ENCODE measurements around the gene FAM53B.

The FAM53B gene

GRCh38 chr10:124569623-124570470 lies 174.3 kb downstream of the FAM53B start:
- Histone ChIP-seq H3K4me1 (ENCODE audit: insufficient read depth, low read length) (peaks cover 4% of the 10 kb centered on the region; the same call in 1 of the 2 replicates), H3K9me3 (ENCODE audit: insufficient read depth, low read depth, low read length) (no peaks in the 10 kb centered on the region), H3K27me3 (ENCODE audit: insufficient read depth, low read length) (no peaks in the 10 kb centered on the region), H3K4me3 (ENCODE audit: low read length) (no peak overlapping the region), H3K36me3 (ENCODE audit: insufficient read depth, low read depth, low read length) (no peaks in the 10 kb centered on the region), H3K27ac (ENCODE audit: low read length) (no peak overlapping the region), H3K9ac (ENCODE audit: low read depth, low read length) (no peak overlapping the region)

Data from iPS-20b (cell line).